ENCODE data around the gene XRCC4.

XRCC4 gene

DNA sequence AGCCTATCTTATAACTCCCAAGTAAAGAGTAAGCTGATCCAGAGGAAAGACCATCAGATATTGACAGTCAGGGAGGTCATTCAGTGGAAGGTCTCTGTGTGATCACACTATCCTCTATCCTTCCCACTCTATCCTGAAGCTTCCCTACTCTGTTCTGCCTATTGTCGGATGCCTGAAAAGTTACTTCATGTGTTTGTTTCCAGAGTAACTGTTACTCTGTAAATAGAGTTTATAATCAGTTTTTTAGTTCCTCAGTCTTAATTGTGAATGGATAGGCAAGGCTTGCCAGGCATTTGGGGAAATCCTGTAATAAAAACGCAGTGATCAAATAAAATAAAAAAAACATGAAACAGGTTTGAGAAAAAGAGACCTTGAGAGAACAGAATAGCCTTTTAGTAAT is 79.8 kb downstream of the XRCC4 start:
- Mint-ChIP-seq H3K27me3 (ENCODE audit: low read depth) (no peaks in the 10 kb centered on the region), H3K36me3 (ENCODE audit: low read depth) (no peaks in the 10 kb centered on the region), H3K4me3 (no peak overlapping the region), H3K27ac (no peak overlapping the region), H3K9me3 (no peaks in the 10 kb centered on the region), H3K4me1 (no peaks in the 10 kb centered on the region)
- TF ChIP-seq CTCF (IDR thresholded peaks at IDR 0.05; ENCODE audit: unreplicated experiment in 3 of 3) = no peak

DNA sequence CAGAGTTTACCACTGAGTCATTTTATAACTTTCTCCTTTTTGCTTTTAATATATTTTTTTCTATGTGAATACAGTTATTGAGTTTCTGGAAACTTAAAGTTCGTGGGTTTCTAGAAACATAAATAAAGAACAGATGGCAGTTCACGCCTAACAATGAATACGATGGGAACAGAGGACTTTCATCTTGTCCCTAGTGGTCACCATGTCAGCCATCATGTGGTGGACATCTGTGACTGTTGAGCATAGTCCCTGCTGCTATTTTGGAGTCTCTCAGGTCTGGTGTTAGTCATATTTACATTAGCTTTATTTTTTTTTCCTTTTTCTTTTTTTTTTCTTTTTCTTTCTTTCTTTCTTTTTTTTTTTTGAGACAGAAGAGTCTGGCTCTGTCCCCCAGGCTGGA is 85.3 kb downstream of the XRCC4 start:
- Mint-ChIP-seq H3K27ac (no peak overlapping the region), H3K4me3 (no peak overlapping the region), H3K9me3 (no peaks in the 10 kb centered on the region), H3K27me3 (ENCODE audit: low read depth) (no peaks in the 10 kb centered on the region), H3K4me1 (no peaks in the 10 kb centered on the region), H3K36me3 (ENCODE audit: low read depth) (no peaks in the 10 kb centered on the region)
- no peak for TF ChIP-seq CTCF (IDR thresholded peaks at IDR 0.05; ENCODE audit: unreplicated experiment in 3 of 3)

GRCh38 chr5:83167538-83167937 is 90.2 kb downstream of the XRCC4 start:
- no peak for TF ChIP-seq CTCF (IDR thresholded peaks at IDR 0.05; ENCODE audit: unreplicated experiment in 3 of 3)
- no peaks in the 10 kb centered on the region for H3K36me3 Mint-ChIP-seq (ENCODE audit: low read depth)
- no peaks in the 10 kb centered on the region for H3K9me3 Mint-ChIP-seq
- no peaks in the 10 kb centered on the region for H3K27me3 Mint-ChIP-seq (ENCODE audit: low read depth)
- no peak overlapping the region for H3K4me3 Mint-ChIP-seq
- no peak overlapping the region for H3K27ac Mint-ChIP-seq
- no peaks in the 10 kb centered on the region for H3K4me1 Mint-ChIP-seq

DNA sequence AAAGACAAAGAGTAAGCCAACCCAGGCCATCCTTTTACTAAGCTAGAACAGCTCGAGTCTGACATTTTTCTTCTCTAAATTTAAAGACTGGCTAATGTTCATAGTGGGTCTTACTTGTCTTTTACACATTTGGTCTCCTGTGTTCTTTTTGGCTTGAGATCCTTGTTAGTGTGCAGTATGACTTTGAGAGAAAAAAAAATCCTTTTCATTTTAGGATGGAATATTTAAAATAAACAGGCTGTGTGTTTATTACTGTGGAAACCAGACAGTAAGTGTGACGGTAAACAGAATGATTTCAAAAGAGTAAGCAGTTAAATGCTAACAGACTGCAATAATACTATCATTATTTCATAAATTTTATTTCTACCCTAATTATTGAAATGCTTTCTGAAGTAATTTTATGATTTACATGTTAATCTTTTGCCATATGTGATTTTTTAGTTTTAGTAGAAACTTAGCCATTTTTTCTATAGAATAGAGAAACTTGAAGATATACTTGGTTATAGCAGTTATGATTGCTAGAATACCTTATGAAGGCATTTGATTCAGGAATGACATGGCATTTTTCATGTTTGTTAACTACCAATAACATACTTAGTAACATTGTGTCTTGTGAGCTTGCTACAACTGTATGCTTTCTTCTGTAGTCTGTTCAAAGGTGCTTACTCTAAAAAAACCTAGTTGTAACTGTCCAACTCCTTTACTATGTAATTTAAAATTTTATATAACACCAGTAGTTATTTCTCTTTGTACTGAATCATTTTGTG is 92.4 kb downstream of the XRCC4 start:
- Mint-ChIP-seq H3K4me3 (no peak overlapping the region), H3K36me3 (ENCODE audit: low read depth) (no peaks in the 10 kb centered on the region), H3K27ac (no peak overlapping the region), H3K4me1 (no peaks in the 10 kb centered on the region), H3K9me3 (no peaks in the 10 kb centered on the region), H3K27me3 (ENCODE audit: low read depth) (no peaks in the 10 kb centered on the region)
- no peak for TF ChIP-seq CTCF (IDR thresholded peaks at IDR 0.05; ENCODE audit: unreplicated experiment in 3 of 3)

DNA sequence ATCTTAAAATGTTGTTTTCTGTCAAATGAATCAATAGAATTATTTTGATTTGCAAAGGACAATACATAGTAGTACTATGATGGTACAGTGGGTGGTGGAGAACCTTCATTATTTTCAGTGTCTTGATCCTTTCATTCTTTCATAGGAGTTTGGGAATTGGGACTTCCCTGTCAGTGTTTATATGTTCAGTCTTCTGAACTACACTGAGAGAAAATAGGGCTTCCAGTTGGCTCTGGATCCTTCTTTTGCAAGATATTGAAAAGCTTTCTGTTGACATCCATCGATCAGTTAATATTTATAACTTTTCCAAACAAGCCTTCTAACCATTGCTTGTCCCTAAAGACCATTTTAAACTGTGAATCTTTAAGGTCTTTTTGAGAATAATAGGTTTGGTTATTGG is 94.7 kb downstream of the XRCC4 start:
- Mint-ChIP-seq H3K4me3 (no peak overlapping the region), H3K4me1 (no peaks in the 10 kb centered on the region), H3K9me3 (no peaks in the 10 kb centered on the region), H3K27ac (no peak overlapping the region), H3K36me3 (ENCODE audit: low read depth) (no peaks in the 10 kb centered on the region), H3K27me3 (ENCODE audit: low read depth) (no peaks in the 10 kb centered on the region)
- TF ChIP-seq CTCF (IDR thresholded peaks at IDR 0.05; ENCODE audit: unreplicated experiment in 3 of 3) = no peak

GRCh38 chr5:83172655-83173054 is 95.3 kb downstream of the XRCC4 start:
- no peak for TF ChIP-seq CTCF (IDR thresholded peaks at IDR 0.05; ENCODE audit: unreplicated experiment in 3 of 3)
- no peak overlapping the region for H3K4me3 Mint-ChIP-seq
- H3K36me3 Mint-ChIP-seq (ENCODE audit: low read depth) = no peaks in the 10 kb centered on the region
- no peak overlapping the region for H3K27ac Mint-ChIP-seq
- H3K4me1 Mint-ChIP-seq = no peaks in the 10 kb centered on the region
- H3K9me3 Mint-ChIP-seq = no peaks in the 10 kb centered on the region
- H3K27me3 Mint-ChIP-seq (ENCODE audit: low read depth) = no peaks in the 10 kb centered on the region

All from nephron (organoid).